CD4-positive, alpha-beta memory T cell (primary cell): ENCODE results near the gene TBX4. TPM values are rescaled to one million over a fixed set of nuclear protein-coding genes. Genes with fewer than 3 reads are reported as not detected.
"Not testable (repeated sequence)": the region's sequence is repeated elsewhere in the genome, so short reads cannot be mapped to it uniquely, and the experiment has no call there.

Experiments used
- CTCF ChIA-PET: fragments of 350-600 bp; sonication (Branson Sonifier 250); formaldehyde crosslinking; loops from one replicate; lab custom pipeline; 2021; ENCODE audit warnings: inconsistent platforms; ENCODE audit not compliant: partially characterized antibody; lab: Charles Lee
- POLR2A ChIA-PET: fragments of 350-600 bp; sonication (Branson Sonifier 250); formaldehyde crosslinking; loops from one replicate; lab custom pipeline; 2021; ENCODE audit not compliant: partially characterized antibody; lab: Charles Lee
- DNase-seq, 5 donors: peaks; one replicate each; pipeline versions ENCODE4 v3.0.0 to v3.0.0-alpha.2; 2020 to 2022; ENCODE audit warnings: mixed read lengths in 1 of 5
- H3K27ac ChIP-seq: one replicate; pipeline ENCODE4 v1.7.0; 2013; ENCODE audit warnings: low read depth, low read length
- H3K27me3 ChIP-seq: 2 replicates; pipeline ENCODE4 v1.7.0; 2013; ENCODE audit warnings: mild to moderate bottlenecking, low read length, moderate library complexity; ENCODE audit not compliant: insufficient read depth
- H3K36me3 ChIP-seq: 2 replicates; pipeline ENCODE4 v1.7.0; 2013; ENCODE audit warnings: mild to moderate bottlenecking, low read length, moderate library complexity; ENCODE audit not compliant: insufficient read depth
- H3K4me1 ChIP-seq: 2 replicates; pipeline ENCODE4 v1.7.0; 2013; ENCODE audit warnings: mild to moderate bottlenecking, low read length, moderate library complexity; ENCODE audit not compliant: insufficient read depth
- H3K4me3 ChIP-seq, 2 donors: one replicate each; pipeline ENCODE4 v1.7.0; 2013; ENCODE audit warnings: low read length in 2 of 2, mild to moderate bottlenecking in 1 of 2
- H3K9me3 ChIP-seq, 2 donors: one replicate each; pipeline ENCODE4 v1.7.0; 2013; ENCODE audit warnings: low read length in 2 of 2, control low read depth in 1 of 2; ENCODE audit not compliant: control insufficient read depth in 1 of 2
- H3K27ac Mint-ChIP-seq, 7 donors: one replicate each; pipeline ENCODE4 v1.8.0; 2020 to 2021; ENCODE audit warnings: mixed read lengths in 7 of 7, mild to moderate bottlenecking in 6 of 7, inconsistent platforms in 3 of 7, moderate library complexity in 3 of 7
- H3K27me3 Mint-ChIP-seq, 2 donors: one replicate each; pipeline ENCODE4 v1.8.0; 2020 to 2021; ENCODE audit warnings: mixed read lengths in 2 of 2
- H3K36me3 Mint-ChIP-seq, 2 donors: one replicate each; pipeline ENCODE4 v1.8.0; 2020 to 2021; ENCODE audit warnings: mixed read lengths in 2 of 2, inconsistent platforms in 1 of 2, mild to moderate bottlenecking in 1 of 2
- H3K4me1 Mint-ChIP-seq, 4 donors: one replicate each; pipeline ENCODE4 v1.8.0; 2020 to 2021; ENCODE audit warnings: mixed read lengths in 4 of 4, mild to moderate bottlenecking in 1 of 4
- H3K4me3 Mint-ChIP-seq, 8 donors: one replicate each; pipeline ENCODE4 v1.8.0; 2020 to 2021; ENCODE audit warnings: mixed read lengths in 8 of 8, mild to moderate bottlenecking in 7 of 8, moderate library complexity in 6 of 8, inconsistent platforms in 3 of 8
- H3K9me3 Mint-ChIP-seq, 8 donors: one replicate each; pipeline ENCODE4 v1.8.0; 2020 to 2021; ENCODE audit warnings: mixed read lengths in 8 of 8, mild to moderate bottlenecking in 5 of 8, inconsistent platforms in 3 of 8, moderate library complexity in 1 of 8
- intact Hi-C: fragments of 100-400 bp; cut with micrococcal nuclease; formaldehyde crosslinking; loops from one replicate; pipeline ENCODE4 v1.15.1; 2023
- polyA plus RNA-seq, 2 donors: library from polyadenylated mRNA; unstranded; fragments of 300-500 nt; fragmentation: Illumina TruSeq; gene quantifications; one replicate each; pipeline ENCODE4 v1.2.3, GENCODE V29; 2021
- total RNA-seq, 2 experiments: library from RNA; stranded (reverse); gene quantifications; one replicate each; pipeline ENCODE4 v1.2.3, GENCODE V29; 2021

Gene TBX4
- total and polyA plus RNA-seq, 4 experiments from 2014 or later: not detected

DNA sequence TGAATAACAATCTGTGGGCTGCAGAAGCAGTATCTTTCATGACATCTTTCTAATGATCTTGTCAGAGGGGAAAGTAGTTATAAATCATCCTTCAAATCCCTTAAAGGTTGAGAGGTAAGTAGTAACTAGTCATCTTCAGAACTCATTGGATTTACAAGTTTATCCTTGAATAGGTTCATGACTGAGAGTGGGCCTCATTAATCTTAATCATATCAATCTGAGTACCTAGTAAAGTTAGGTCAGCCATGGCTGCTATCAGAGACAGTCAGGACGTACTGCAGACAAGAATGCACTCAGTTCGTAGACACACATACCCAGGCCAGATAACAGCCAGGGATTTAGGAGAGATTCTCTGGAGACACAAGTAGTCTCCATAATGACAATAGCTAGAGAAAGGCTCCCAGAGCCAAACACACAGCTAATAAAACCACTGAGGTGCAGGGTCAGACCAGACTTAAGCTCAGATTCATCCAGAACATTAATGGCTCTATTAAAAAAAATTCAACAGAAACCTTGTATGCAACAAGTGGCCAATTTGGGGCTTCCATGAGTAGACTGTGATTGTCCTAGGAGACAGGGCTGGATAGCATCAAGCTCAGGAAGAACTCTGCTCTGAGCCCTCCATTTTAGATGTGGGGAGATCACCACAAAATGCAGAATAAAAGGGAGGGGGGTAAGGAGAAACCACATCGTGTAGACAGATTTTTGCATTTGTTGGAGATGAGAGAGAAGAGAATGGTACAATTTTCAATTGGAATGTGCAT, 65.8 kb downstream of the TBX4 start:
- Mint-ChIP-seq H3K9me3 (peaks cover 0 to 2% (median 0%) of the 10 kb centered on the region in 8 donors), H3K27me3 (peaks cover 6 to 18% of the 10 kb centered on the region in 2 donors), H3K36me3 (no peaks in the 10 kb centered on the region), H3K4me3 (no peak overlapping the region), H3K4me1 (peaks cover 0 to 1% (median 0%) of the 10 kb centered on the region in 4 donors), H3K27ac (no peak overlapping the region)
- CTCF ChIA-PET: no interaction called here
- H3K9me3 ChIP-seq: no peaks in the 10 kb centered on the region
- POLR2A ChIA-PET: no interaction called here
- H3K36me3 ChIP-seq: no peaks in the 10 kb centered on the region
- no peak overlapping the region for H3K27ac ChIP-seq
- no peaks in the 10 kb centered on the region for H3K4me1 ChIP-seq
- DNase-seq: no peak
- H3K27me3 ChIP-seq: no peaks in the 10 kb centered on the region
- H3K4me3 ChIP-seq: no peak overlapping the region
- intact Hi-C loops: no loop called here

DNA sequence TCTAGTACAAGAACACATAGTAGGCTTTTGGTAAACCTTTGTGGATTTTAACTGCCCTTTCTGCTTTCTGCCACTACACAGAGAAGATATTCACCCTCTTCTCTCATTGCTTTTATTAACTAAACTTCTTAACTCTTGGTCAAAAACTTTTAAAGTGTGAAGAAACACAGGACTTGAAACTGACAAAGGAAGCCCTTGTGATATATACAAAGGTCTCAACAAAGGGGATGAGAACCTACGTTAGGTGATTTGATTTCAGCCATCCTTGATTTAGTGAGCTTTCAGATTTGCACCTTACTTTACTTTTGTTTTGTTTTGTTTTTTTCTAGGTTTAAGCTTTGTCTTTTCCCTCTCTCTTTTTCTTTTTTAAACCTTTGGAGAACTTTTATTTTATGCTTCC, 66.9 kb downstream of the TBX4 start:
- DNase-seq: no peak
- Mint-ChIP-seq H3K9me3 (peaks cover 0 to 2% (median 0%) of the 10 kb centered on the region in 8 donors), H3K4me1 (peaks cover 0 to 1% (median 0%) of the 10 kb centered on the region in 4 donors), H3K27me3 (peaks cover 12 to 19% of the 10 kb centered on the region in 2 donors), H3K4me3 (no peak overlapping the region), H3K27ac (no peak overlapping the region), H3K36me3 (no peaks in the 10 kb centered on the region)
- no peaks in the 10 kb centered on the region for H3K27me3 ChIP-seq
- H3K4me3 ChIP-seq: no peak overlapping the region
- no peak overlapping the region for H3K27ac ChIP-seq
- H3K4me1 ChIP-seq: no peaks in the 10 kb centered on the region
- ChIA-PET CTCF (no interaction called here), POLR2A (no interaction called here)
- H3K36me3 ChIP-seq: no peaks in the 10 kb centered on the region
- intact Hi-C loops: no loop called here
- H3K9me3 ChIP-seq: no peaks in the 10 kb centered on the region

GRCh38 chr17:61519754-61520440, 67.7 kb downstream of the TBX4 start:
- H3K4me3 ChIP-seq: no peak overlapping the region
- H3K4me1 ChIP-seq: no peaks in the 10 kb centered on the region
- H3K27ac ChIP-seq: no peak overlapping the region
- H3K36me3 ChIP-seq: no peaks in the 10 kb centered on the region
- POLR2A ChIA-PET: no interaction called here
- Mint-ChIP-seq H3K4me1 (peaks cover 0 to 1% (median 0%) of the 10 kb centered on the region in 4 donors), H3K27ac (no peak overlapping the region), H3K27me3 (peaks cover 12 to 22% of the 10 kb centered on the region in 2 donors), H3K36me3 (no peaks in the 10 kb centered on the region), H3K9me3 (peaks cover 0 to 2% (median 0%) of the 10 kb centered on the region in 8 donors), H3K4me3 (no peak overlapping the region)
- CTCF ChIA-PET: no interaction called here
- H3K27me3 ChIP-seq: no peaks in the 10 kb centered on the region
- intact Hi-C loops: no loop called here
- no peaks in the 10 kb centered on the region for H3K9me3 ChIP-seq
- DNase-seq: no peak

- ChIA-PET POLR2A (no interaction called here), CTCF (no interaction called here)
- Mint-ChIP-seq H3K9me3 (peaks cover 0 to 2% (median 0%) of the 10 kb centered on the region in 8 donors), H3K27me3 (peaks cover 12 to 29% of the 10 kb centered on the region in 2 donors), H3K36me3 (no peaks in the 10 kb centered on the region), H3K4me3 (no peak overlapping the region), H3K27ac (no peak overlapping the region), H3K4me1 (peaks cover 0 to 1% (median 0%) of the 10 kb centered on the region in 4 donors)
- intact Hi-C loops: no loop called here
- H3K36me3 ChIP-seq: no peaks in the 10 kb centered on the region
- no peak overlapping the region for H3K4me3 ChIP-seq
- H3K27me3 ChIP-seq: no peaks in the 10 kb centered on the region
- DNase-seq: no peak
- H3K9me3 ChIP-seq: no peaks in the 10 kb centered on the region
- no peak overlapping the region for H3K27ac ChIP-seq
- no peaks in the 10 kb centered on the region for H3K4me1 ChIP-seq
Measured at GRCh38 chr17:61520897-61521296, 68.7 kb downstream of the TBX4 start.

- peaks cover 0 to 1% (median 0%) of the 10 kb centered on the region in 4 donors for H3K4me1 Mint-ChIP-seq
- CTCF ChIA-PET: no interaction called here
Measured at GRCh38 chr17:61522088-61522487, 69.9 kb downstream of the TBX4 start.

DNA sequence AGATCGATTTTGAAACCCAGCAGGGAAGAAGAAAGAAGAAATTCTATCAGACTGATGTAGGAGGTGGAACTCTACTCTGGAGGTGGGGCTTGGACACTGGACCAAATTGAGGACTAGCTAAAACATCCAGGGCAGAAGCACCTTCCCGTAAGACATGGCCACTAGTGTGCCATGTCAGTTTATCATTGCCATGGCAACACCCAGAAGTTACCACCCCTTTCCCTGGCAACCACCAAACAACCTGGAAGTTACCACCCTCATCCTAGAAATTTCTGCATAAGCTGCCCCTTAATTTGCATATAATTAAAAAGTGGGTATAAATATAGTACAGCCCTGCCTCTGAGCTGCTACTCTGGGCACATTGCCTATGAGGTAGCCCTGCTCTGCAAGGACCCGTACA, 72.1 kb downstream of the TBX4 start:
- CTCF ChIA-PET: no interaction called here
- peaks cover 0 to 2% (median 0%) of the 10 kb centered on the region in 8 donors for H3K9me3 Mint-ChIP-seq
- no peaks in the 10 kb centered on the region for H3K36me3 Mint-ChIP-seq
- DNase-seq: no peak
- Histone ChIP-seq H3K4me3 (no peak overlapping the region), H3K4me1 (no peaks in the 10 kb centered on the region), H3K27me3 (no peaks in the 10 kb centered on the region), H3K27ac (no peak overlapping the region), H3K9me3 (no peaks in the 10 kb centered on the region), H3K36me3 (no peaks in the 10 kb centered on the region)
- H3K27me3 Mint-ChIP-seq: peaks cover 18 to 40% of the 10 kb centered on the region in 2 donors
- POLR2A ChIA-PET: no interaction called here
- intact Hi-C loops: no loop called here
- no peak overlapping the region for H3K4me3 Mint-ChIP-seq
- H3K4me1 Mint-ChIP-seq: peaks cover 0 to 1% (median 0%) of the 10 kb centered on the region in 4 donors
- no peak overlapping the region for H3K27ac Mint-ChIP-seq

More at GRCh38 chr17:61522088-61522487, 69.9 kb downstream of the TBX4 start:
- Mint-ChIP-seq H3K9me3 (peaks cover 0 to 2% (median 0%) of the 10 kb centered on the region in 8 donors), H3K27me3 (peaks cover 16 to 37% of the 10 kb centered on the region in 2 donors), H3K36me3 (no peaks in the 10 kb centered on the region), H3K27ac (no peak overlapping the region), H3K4me3 (no peak overlapping the region)
- Histone ChIP-seq H3K27ac (no peak overlapping the region), H3K4me1 (no peaks in the 10 kb centered on the region), H3K4me3 (no peak overlapping the region), H3K36me3 (no peaks in the 10 kb centered on the region), H3K27me3 (no peaks in the 10 kb centered on the region), H3K9me3 (no peaks in the 10 kb centered on the region)
- DNase-seq: no peak
- intact Hi-C loops: no loop called here
- POLR2A ChIA-PET: no interaction called here

GRCh38 chr17:61527441-61527840, 75.2 kb downstream of the TBX4 start:
- H3K36me3 Mint-ChIP-seq, H3K4me1 Mint-ChIP-seq, CTCF ChIA-PET, H3K9me3 Mint-ChIP-seq, intact Hi-C loops, H3K9me3 ChIP-seq, H3K4me3 ChIP-seq, H3K4me1 ChIP-seq, H3K27me3 ChIP-seq, H3K36me3 ChIP-seq, POLR2A ChIA-PET, H3K4me3 Mint-ChIP-seq, H3K27ac Mint-ChIP-seq, DNase-seq, H3K27ac ChIP-seq: not testable (repeated sequence)
- peaks cover 19 to 28% of the 10 kb centered on the region in 2 donors for H3K27me3 Mint-ChIP-seq
